ENCODE data around the gene PSME2. TPM values are rescaled to one million over a fixed set of nuclear protein-coding genes. Genes with fewer than 3 reads are reported as not detected.

The PSME2 gene
- total and polyA plus RNA-seq, 5 donors from 2014 or later: 167 to 603 (median 393) TPM

- no peak overlapping the region for H3K4me3 ChIP-seq (ENCODE audit: low read depth, low read length)
- H3K27ac ChIP-seq (ENCODE audit: insufficient read depth, low read length, poor library complexity, severe bottlenecking): no peak overlapping the region
- peaks cover 26% of the 10 kb centered on the region for H3K36me3 ChIP-seq (ENCODE audit: control insufficient read depth, insufficient read depth, low read length)
- Mint-ChIP-seq H3K27ac (peak overlapping the region; percentile 55 to 79 (median 69)), H3K27me3 (no peaks in the 10 kb centered on the region), H3K4me3 (peak overlapping the region; percentile 66 to 99 (median 72)), H3K9me3 (no peaks in the 10 kb centered on the region), H3K4me1 (peaks cover 4 to 35% (median 22%) of the 10 kb centered on the region in 4 donors), H3K36me3 (peaks cover 17% of the 10 kb centered on the region)
- DNase-seq (no peak), ATAC-seq (ENCODE audit: low read depth in 2 of 2) (no peak)
- H3K9me3 ChIP-seq (ENCODE audit: control insufficient read depth in 2 of 2, low read length in 2 of 2): no peaks in the 10 kb centered on the region
- H3K4me1 ChIP-seq (ENCODE audit: control insufficient read depth, insufficient read depth, low read length, poor library complexity, severe bottlenecking): peaks cover 19% of the 10 kb centered on the region
- H3K27me3 ChIP-seq (ENCODE audit: control insufficient read depth, insufficient read depth, low read length): no peaks in the 10 kb centered on the region
Measured at GRCh38 chr14:24096545-24097181, 49.7 kb downstream of the PSME2 start.

- no peaks in the 10 kb centered on the region for H3K9me3 Mint-ChIP-seq
- H3K4me1 Mint-ChIP-seq: peaks cover 7 to 39% (median 23%) of the 10 kb centered on the region in 4 donors
- H3K4me1 ChIP-seq (ENCODE audit: control insufficient read depth, insufficient read depth, low read length, poor library complexity, severe bottlenecking): peaks cover 22% of the 10 kb centered on the region
- H3K36me3 Mint-ChIP-seq: peaks cover 10% of the 10 kb centered on the region
- peak overlapping the region; percentile 96 to 99 (median 97) for H3K27ac Mint-ChIP-seq
- no peaks in the 10 kb centered on the region for H3K9me3 ChIP-seq (ENCODE audit: control insufficient read depth in 2 of 2, low read length in 2 of 2)
- ATAC-seq (ENCODE audit: low read depth in 2 of 2): peak; percentile 17 to 27
- H3K27me3 Mint-ChIP-seq: no peaks in the 10 kb centered on the region
- peak; percentile 12 to 84 (median 35) for DNase-seq
- H3K4me3 ChIP-seq (ENCODE audit: low read depth, low read length): peak overlapping the region; percentile 82
- H3K4me3 Mint-ChIP-seq: peak overlapping the region; percentile 89 to 99 (median 99)
- peaks cover 22% of the 10 kb centered on the region for H3K36me3 ChIP-seq (ENCODE audit: control insufficient read depth, insufficient read depth, low read length)
- H3K27me3 ChIP-seq (ENCODE audit: control insufficient read depth, insufficient read depth, low read length): no peaks in the 10 kb centered on the region
- peak overlapping the region; percentile 86 for H3K27ac ChIP-seq (ENCODE audit: insufficient read depth, low read length, poor library complexity, severe bottlenecking)
Measured at GRCh38 chr14:24095271-24096068, 50.9 kb downstream of the PSME2 start.

DNA sequence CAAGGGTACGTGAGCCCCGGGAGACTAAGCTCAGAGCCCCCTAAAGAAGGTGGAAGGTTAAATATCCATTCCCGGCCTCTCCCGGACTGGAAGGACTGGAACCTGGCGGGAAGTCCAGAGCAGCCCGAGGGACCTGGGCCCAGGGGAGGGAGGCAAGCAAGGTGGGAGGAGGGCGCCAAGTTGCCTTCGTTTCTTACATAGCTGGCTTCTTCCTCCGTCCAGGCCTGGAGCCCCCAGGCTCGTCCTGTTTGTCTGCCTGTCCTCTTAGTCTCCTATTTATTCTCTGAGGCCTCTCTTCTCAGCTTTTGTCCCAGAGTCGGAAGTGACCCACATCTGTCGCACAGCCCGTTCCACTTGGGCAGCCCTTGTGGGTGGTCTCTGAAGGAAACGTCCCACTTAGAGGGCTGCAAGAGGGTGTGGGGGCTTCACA is 51.6 kb downstream of the PSME2 start:
- no peaks in the 10 kb centered on the region for H3K27me3 ChIP-seq (ENCODE audit: control insufficient read depth, insufficient read depth, low read length)
- peak overlapping the region; percentile 96 to 99 (median 97) for H3K27ac Mint-ChIP-seq
- ATAC-seq (ENCODE audit: low read depth in 2 of 2) (no peak), DNase-seq (peak in 1 of 3 donors; percentile 53)
- no peaks in the 10 kb centered on the region for H3K27me3 Mint-ChIP-seq
- peaks cover 20% of the 10 kb centered on the region for H3K36me3 ChIP-seq (ENCODE audit: control insufficient read depth, insufficient read depth, low read length)
- no peaks in the 10 kb centered on the region for H3K9me3 ChIP-seq (ENCODE audit: control insufficient read depth in 2 of 2, low read length in 2 of 2)
- peaks cover 8 to 43% (median 23%) of the 10 kb centered on the region in 4 donors for H3K4me1 Mint-ChIP-seq
- H3K27ac ChIP-seq (ENCODE audit: insufficient read depth, low read length, poor library complexity, severe bottlenecking): peak overlapping the region; percentile 86
- H3K4me1 ChIP-seq (ENCODE audit: control insufficient read depth, insufficient read depth, low read length, poor library complexity, severe bottlenecking): peaks cover 25% of the 10 kb centered on the region
- peak overlapping the region; percentile 82 for H3K4me3 ChIP-seq (ENCODE audit: low read depth, low read length)
- H3K4me3 Mint-ChIP-seq: peak overlapping the region; percentile 89 to 99 (median 99)
- no peaks in the 10 kb centered on the region for H3K9me3 Mint-ChIP-seq
- H3K36me3 Mint-ChIP-seq: peaks cover 7% of the 10 kb centered on the region

- Mint-ChIP-seq H3K9me3 (no peaks in the 10 kb centered on the region), H3K36me3 (peaks cover 4% of the 10 kb centered on the region), H3K27me3 (no peaks in the 10 kb centered on the region), H3K4me3 (peak within 1 kb of the TSS; percentile 89 to 99 (median 99)), H3K27ac (peak within 1 kb of the TSS; percentile 96 to 99 (median 97)), H3K4me1 (peaks cover 8 to 41% (median 25%) of the 10 kb centered on the region in 4 donors)
- H3K4me1 ChIP-seq (ENCODE audit: control insufficient read depth, insufficient read depth, low read length, poor library complexity, severe bottlenecking): peaks cover 25% of the 10 kb centered on the region
- peaks cover 14% of the 10 kb centered on the region for H3K36me3 ChIP-seq (ENCODE audit: control insufficient read depth, insufficient read depth, low read length)
- ATAC-seq (ENCODE audit: low read depth in 2 of 2): peak; percentile 71 to 76
- H3K27me3 ChIP-seq (ENCODE audit: control insufficient read depth, insufficient read depth, low read length): no peaks in the 10 kb centered on the region
- H3K27ac ChIP-seq (ENCODE audit: insufficient read depth, low read length, poor library complexity, severe bottlenecking): peak within 1 kb of the TSS; percentile 86
- H3K9me3 ChIP-seq (ENCODE audit: control insufficient read depth in 2 of 2, low read length in 2 of 2): no peaks in the 10 kb centered on the region
- peak; percentile 52 to 84 (median 76) for DNase-seq
- H3K4me3 ChIP-seq (ENCODE audit: low read depth, low read length): peak within 1 kb of the TSS; percentile 82
Measured at GRCh38 chr14:24093901-24094840, 52.2 kb downstream of the PSME2 start, which contains the start of gene PCK2. TSS of gene PCK2 (plus strand) at chr14:24094311. CDS start at chr14:24094406, 95 bp downstream.

Other genes starting within 250 kb of the PSME2 start
Only the 30 nearest of the 31 such genes appear.
- 7.8 TPM for gene DHRS4, start 192.8 kb downstream of the PSME2 start, total RNA-seq
- gene DHRS4, start 192.8 kb downstream of the PSME2 start, polyA plus RNA-seq: 10 to 100 TPM; 23.5 to 29.0 (median 24.6) TPM
- gene DHRS4L2, start 157.7 kb downstream of the PSME2 start, total RNA-seq: 15.2 TPM
- 10 to 100 TPM; 13.4 to 22.0 (median 18.5) TPM for gene DHRS4L2, start 157.7 kb downstream of the PSME2 start, polyA plus RNA-seq
- gene CARMIL3, start 94.6 kb downstream of the PSME2 start, total RNA-seq: 0.52 TPM
- not detected for gene CARMIL3, start 94.6 kb downstream of the PSME2 start, polyA plus RNA-seq
- not detected for gene CPNE6, start 75.0 kb downstream of the PSME2 start, total RNA-seq
- not detected for gene CPNE6, start 75.0 kb downstream of the PSME2 start, polyA plus RNA-seq
- gene PCK2, start 52.3 kb downstream of the PSME2 start, total RNA-seq: 21.0 TPM
- gene PCK2, start 52.3 kb downstream of the PSME2 start, polyA plus RNA-seq: 10 to 100 TPM; 26.3 to 32.2 (median 27.8) TPM
- gene DCAF11, start 31.8 kb downstream of the PSME2 start, total RNA-seq: 97.8 TPM
- gene DCAF11, start 31.8 kb downstream of the PSME2 start, polyA plus RNA-seq: 10 to 100 TPM; 73.4 to 95.7 (median 82.3) TPM
- gene NRL, start 31.7 kb downstream of the PSME2 start, total RNA-seq: 2.8 TPM
- gene NRL, start 31.7 kb downstream of the PSME2 start, polyA plus RNA-seq: 1 to 10 TPM; 1.9 to 2.9 (median 2.1) TPM
- 1.1 TPM for gene FITM1, start 16.0 kb downstream of the PSME2 start, total RNA-seq
- under 1 TPM in 3 of 4 donors, not detected in 1; 0.20 to 0.42 (median 0.24) TPM for gene FITM1, start 16.0 kb downstream of the PSME2 start, polyA plus RNA-seq
- 294 TPM for gene PSME1, start 10.4 kb downstream of the PSME2 start, total RNA-seq
- 1,000 to 10,000 TPM in 1 of 4 donors, 100 to 1,000 TPM in 3; 698 to 1,230 (median 866) TPM for gene PSME1, start 10.4 kb downstream of the PSME2 start, polyA plus RNA-seq
- gene EMC9, start 5.0 kb downstream of the PSME2 start, total RNA-seq: 11.7 TPM
- gene EMC9, start 5.0 kb downstream of the PSME2 start, polyA plus RNA-seq: 10 to 100 TPM; 10.7 to 22.5 (median 13.4) TPM
- 82.4 TPM for gene RNF31, start 888 bp upstream of the PSME2 start, total RNA-seq
- gene RNF31, start 888 bp upstream of the PSME2 start, polyA plus RNA-seq: 10 to 100 TPM; 35.9 to 55.9 (median 41.1) TPM
- gene IRF9, start 14.7 kb upstream of the PSME2 start, total RNA-seq: 369 TPM
- 100 to 1,000 TPM; 105 to 157 (median 119) TPM for gene IRF9, start 14.7 kb upstream of the PSME2 start, polyA plus RNA-seq
- 145 TPM for gene REC8, start 25.5 kb upstream of the PSME2 start, total RNA-seq
- gene REC8, start 25.5 kb upstream of the PSME2 start, polyA plus RNA-seq: 10 to 100 TPM in 3 of 4 donors, 1 to 10 TPM in 1; 9.7 to 16.1 (median 12.0) TPM
- gene IPO4, start 42.2 kb upstream of the PSME2 start, total RNA-seq: 33.7 TPM
- 10 to 100 TPM; 13.0 to 14.8 (median 14.1) TPM for gene IPO4, start 42.2 kb upstream of the PSME2 start, polyA plus RNA-seq
- 20.0 TPM for gene TM9SF1, start 48.8 kb upstream of the PSME2 start, total RNA-seq
- 10 to 100 TPM; 36.8 to 42.3 (median 40.0) TPM for gene TM9SF1, start 48.8 kb upstream of the PSME2 start, polyA plus RNA-seq
- gene TSSK4, start 59.1 kb upstream of the PSME2 start, total RNA-seq: 0.44 TPM
- gene TSSK4, start 59.1 kb upstream of the PSME2 start, polyA plus RNA-seq: 1 to 10 TPM in 3 of 4 donors, under 1 TPM in 1; 0.86 to 1.5 (median 1.2) TPM
- 108 TPM for gene CHMP4A, start 66.9 kb upstream of the PSME2 start, total RNA-seq
- gene CHMP4A, start 66.9 kb upstream of the PSME2 start, polyA plus RNA-seq: 100 to 1,000 TPM; 122 to 154 (median 142) TPM
- 6.0 TPM for gene MDP1, start 69.5 kb upstream of the PSME2 start, total RNA-seq
- 10 to 100 TPM; 29.0 to 52.6 (median 35.6) TPM for gene MDP1, start 69.5 kb upstream of the PSME2 start, polyA plus RNA-seq
- gene NEDD8, start 85.8 kb upstream of the PSME2 start, total RNA-seq: 89.1 TPM
- 100 to 1,000 TPM; 334 to 440 (median 349) TPM for gene NEDD8, start 85.8 kb upstream of the PSME2 start, polyA plus RNA-seq
- gene GMPR2, start 86.3 kb upstream of the PSME2 start, total RNA-seq: 49.0 TPM
- 100 to 1,000 TPM in 3 of 4 donors, 10 to 100 TPM in 1; 95.5 to 117 (median 112) TPM for gene GMPR2, start 86.3 kb upstream of the PSME2 start, polyA plus RNA-seq
- 169 TPM for gene TINF2, start 96.0 kb upstream of the PSME2 start, total RNA-seq
- 100 to 1,000 TPM; 216 to 242 (median 223) TPM for gene TINF2, start 96.0 kb upstream of the PSME2 start, polyA plus RNA-seq
- gene TGM1, start 116.6 kb upstream of the PSME2 start, total RNA-seq: 4.0 TPM
- gene TGM1, start 116.6 kb upstream of the PSME2 start, polyA plus RNA-seq: not detected
- gene RABGGTA, start 125.0 kb upstream of the PSME2 start, total RNA-seq: 78.6 TPM
- 10 to 100 TPM; 25.1 to 40.4 (median 30.3) TPM for gene RABGGTA, start 125.0 kb upstream of the PSME2 start, polyA plus RNA-seq
- 41.2 TPM for gene DHRS1, start 153.2 kb upstream of the PSME2 start, total RNA-seq
- 10 to 100 TPM; 21.7 to 48.5 (median 31.9) TPM for gene DHRS1, start 153.2 kb upstream of the PSME2 start, polyA plus RNA-seq
- gene NOP9, start 153.2 kb upstream of the PSME2 start, total RNA-seq: 30.0 TPM
- gene NOP9, start 153.2 kb upstream of the PSME2 start, polyA plus RNA-seq: 1 to 10 TPM; 1.3 to 2.5 (median 1.8) TPM
- gene CIDEB, start 161.4 kb upstream of the PSME2 start, total RNA-seq: 13.2 TPM
- gene CIDEB, start 161.4 kb upstream of the PSME2 start, polyA plus RNA-seq: 10 to 100 TPM in 2 of 4 donors, 1 to 10 TPM in 2; 8.9 to 13.6 (median 9.7) TPM
- 18.1 TPM for gene LTB4R2, start 163.5 kb upstream of the PSME2 start, total RNA-seq
- gene LTB4R2, start 163.5 kb upstream of the PSME2 start, polyA plus RNA-seq: 1 to 10 TPM in 3 of 4 donors, under 1 TPM in 1; 1.00 to 2.2 (median 1.7) TPM
- gene LTB4R, start 164.9 kb upstream of the PSME2 start, total RNA-seq: 17.5 TPM
- gene LTB4R, start 164.9 kb upstream of the PSME2 start, polyA plus RNA-seq: 1 to 10 TPM; 3.5 to 7.8 (median 6.3) TPM
- gene ADCY4, start 188.5 kb upstream of the PSME2 start, total RNA-seq: 10.7 TPM
- gene ADCY4, start 188.5 kb upstream of the PSME2 start, polyA plus RNA-seq: under 1 TPM in 2 of 4 donors, not detected in 2; 0.32 to 0.39 TPM
- gene RIPK3, start 193.4 kb upstream of the PSME2 start, total RNA-seq: 41.2 TPM
- 10 to 100 TPM; 14.9 to 24.6 (median 19.4) TPM for gene RIPK3, start 193.4 kb upstream of the PSME2 start, polyA plus RNA-seq

Data from CD4-positive, CD25-positive, alpha-beta regulatory T cell (primary cell).